T-helper 2 cell (primary cell): ENCODE results near the gene RHCE.
A peak's percentile ranks its signal among the peaks of the same experiment; 100 is the strongest.
"Not testable (repeated sequence)": the region's sequence is repeated elsewhere in the genome, so short reads cannot be mapped to it uniquely, and the experiment has no call there.

ENCODE experiments used
- DNase-seq, 5 experiments: peaks; one replicate each; pipeline versions ENCODE4 v3.0.0 to v3.0.0-alpha.2; 2012 to 2022

The RHCE gene

GRCh38 chr1:25397549-25397948, 23.1 kb downstream of the RHCE start:
- DNase-seq, result not testable (repeated sequence)

DNA sequence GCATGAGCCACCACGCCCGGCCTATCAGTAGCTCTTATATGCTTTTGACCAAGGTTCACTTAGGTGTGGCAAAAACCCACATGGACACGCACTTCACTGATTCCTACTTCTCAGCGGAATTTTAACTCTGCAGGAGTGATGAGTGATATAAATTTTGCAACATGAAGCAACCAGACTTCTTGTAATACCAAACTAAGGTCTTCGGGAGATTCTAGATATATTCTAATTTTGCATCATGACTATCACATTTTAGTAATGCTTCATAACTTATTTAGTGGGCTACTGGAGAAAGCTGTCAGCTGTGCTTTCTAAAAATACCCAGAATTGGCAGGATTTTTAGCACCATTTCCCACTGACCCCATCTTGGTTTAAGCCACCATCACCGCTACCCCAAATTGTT, 27.8 kb downstream of the RHCE start:
- no peak for DNase-seq

DNA sequence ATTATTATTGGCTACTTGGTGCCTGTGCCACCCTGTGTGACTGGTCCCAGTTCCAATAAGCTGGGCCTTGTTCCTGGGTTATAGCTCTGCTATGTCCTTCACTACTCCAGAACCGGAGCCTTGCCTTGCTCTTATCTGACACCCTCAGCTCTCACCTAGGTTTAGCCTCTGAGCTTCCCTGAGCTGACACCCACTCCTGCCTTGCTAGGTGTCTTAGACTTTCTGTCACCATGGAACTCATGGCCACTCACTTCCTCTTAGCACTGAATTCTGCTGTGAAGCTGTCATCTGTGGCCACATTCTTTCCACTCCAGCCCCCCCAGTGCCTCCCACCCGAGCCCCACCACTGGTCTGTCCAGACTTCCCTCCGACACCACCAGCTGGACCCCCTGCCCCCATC, 30.9 kb downstream of the RHCE start:
- not testable (repeated sequence) for DNase-seq

GRCh38 chr1:25388691-25389090, 31.9 kb downstream of the RHCE start:
- DNase-seq, result not testable (repeated sequence)

GRCh38 chr1:25387096-25387495, 33.5 kb downstream of the RHCE start:
- DNase-seq, result not testable (repeated sequence)

DNA sequence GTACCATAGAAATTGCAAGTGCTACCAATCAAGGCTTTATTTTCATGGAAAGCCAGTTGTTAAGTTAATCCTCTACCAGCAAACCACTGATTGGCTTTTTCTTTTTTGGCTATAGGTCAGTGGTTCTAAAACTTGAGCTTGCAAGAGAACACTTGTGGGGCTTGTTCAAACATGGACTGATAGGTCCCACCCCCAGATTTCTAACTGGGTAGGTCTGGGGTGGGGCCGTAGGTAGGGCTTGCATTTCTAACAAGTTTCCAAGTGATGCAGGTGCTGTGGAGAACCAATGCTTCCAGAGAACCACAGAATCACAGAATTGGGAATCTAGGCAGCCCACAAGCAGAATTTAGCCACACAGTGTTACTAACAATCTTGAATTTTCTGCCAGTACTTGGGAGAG, 36.8 kb downstream of the RHCE start:
- DNase-seq, result not testable (repeated sequence)

GRCh38 chr1:25383090-25383489, 37.5 kb downstream of the RHCE start:
- peak in 1 of 5 experiments; percentile 24 for DNase-seq

DNA sequence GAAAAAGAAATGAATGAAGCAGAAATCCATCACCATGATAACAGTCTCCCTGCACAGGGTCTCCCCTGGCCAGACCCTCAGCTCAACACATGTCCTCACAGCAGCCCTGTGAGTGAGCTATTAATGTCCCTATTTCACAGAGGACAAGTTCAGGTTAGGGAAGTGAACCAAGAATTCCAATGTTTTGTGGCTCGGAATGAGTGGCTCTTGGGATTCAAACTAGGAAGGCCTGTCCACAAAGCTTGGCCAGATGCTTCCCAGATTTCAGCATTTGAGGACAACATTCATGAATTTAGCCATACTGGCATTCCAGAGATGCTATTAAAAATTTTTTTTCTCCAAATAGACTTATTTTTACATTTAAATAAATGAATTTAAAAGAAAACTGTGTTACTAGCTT, 38.1 kb downstream of the RHCE start:
- not testable (repeated sequence) for DNase-seq

GRCh38 chr1:25378367-25378766, 42.3 kb downstream of the RHCE start:
- DNase-seq, result not testable (repeated sequence)

- DNase-seq, result not testable (repeated sequence)
Measured at GRCh38 chr1:25371757-25372156, 48.9 kb downstream of the RHCE start.

- DNase-seq, result not testable (repeated sequence)
Measured at GRCh38 chr1:25369691-25370271, 50.8 kb downstream of the RHCE start.

- DNase-seq, result no peak
Measured at GRCh38 chr1:25369241-25369640, 51.4 kb downstream of the RHCE start.

GRCh38 chr1:25362634-25363559, 57.7 kb downstream of the RHCE start:
- DNase-seq, result not testable (repeated sequence)

DNA sequence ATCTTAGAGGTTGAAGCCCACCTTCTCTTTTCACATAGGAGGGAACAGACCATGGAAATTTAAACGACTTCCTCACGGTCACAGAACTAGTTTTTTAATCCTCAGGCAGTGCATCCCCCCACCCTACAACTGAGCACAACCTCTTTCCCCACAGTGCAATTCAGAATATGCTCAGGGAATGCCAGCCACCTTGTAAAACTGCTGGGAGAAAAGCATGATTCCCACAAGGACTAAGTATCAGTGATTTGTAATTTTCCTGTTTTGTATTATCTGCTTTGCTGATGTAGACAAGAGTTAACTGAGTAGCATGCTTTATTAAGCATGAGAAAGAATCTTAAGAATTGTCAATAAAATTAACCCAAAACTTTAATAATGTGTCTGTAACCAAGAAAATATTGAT, 58.7 kb downstream of the RHCE start:
- no peak for DNase-seq

- peak in 1 of 5 experiments; percentile 13 for DNase-seq
Measured at GRCh38 chr1:25360596-25361581, 59.7 kb downstream of the RHCE start.

- DNase-seq, result no peak
Measured at GRCh38 chr1:25356848-25357247, 63.8 kb downstream of the RHCE start.

GRCh38 chr1:25356441-25356840, 64.2 kb downstream of the RHCE start:
- no peak for DNase-seq

GRCh38 chr1:25355841-25356395, 64.7 kb downstream of the RHCE start:
- DNase-seq, result peak in 1 of 5 experiments; percentile 59

- no peak for DNase-seq
Measured at GRCh38 chr1:25349606-25350005, 71.0 kb downstream of the RHCE start.

GRCh38 chr1:25347556-25347955, 73.1 kb downstream of the RHCE start:
- DNase-seq, result no peak

DNA sequence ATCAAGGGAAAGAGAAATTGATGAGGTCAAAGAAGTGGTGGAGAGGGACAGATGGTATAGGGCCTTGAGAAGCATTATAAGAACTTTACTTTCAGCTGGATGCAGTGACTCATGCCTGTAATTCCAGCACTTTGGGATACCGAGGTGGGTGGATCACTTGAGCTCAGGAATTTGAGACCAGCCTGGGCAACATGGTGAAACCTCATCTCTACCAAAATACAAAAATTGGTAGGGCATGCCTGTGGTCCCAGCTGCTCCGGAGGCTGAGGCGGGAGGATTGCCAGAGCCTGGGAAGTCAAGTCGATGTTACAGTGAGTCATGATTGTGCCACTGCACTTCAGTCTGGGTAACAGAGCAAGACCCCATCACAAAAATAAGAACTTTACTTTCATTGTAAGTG, 76.8 kb downstream of the RHCE start:
- no peak for DNase-seq

DNA sequence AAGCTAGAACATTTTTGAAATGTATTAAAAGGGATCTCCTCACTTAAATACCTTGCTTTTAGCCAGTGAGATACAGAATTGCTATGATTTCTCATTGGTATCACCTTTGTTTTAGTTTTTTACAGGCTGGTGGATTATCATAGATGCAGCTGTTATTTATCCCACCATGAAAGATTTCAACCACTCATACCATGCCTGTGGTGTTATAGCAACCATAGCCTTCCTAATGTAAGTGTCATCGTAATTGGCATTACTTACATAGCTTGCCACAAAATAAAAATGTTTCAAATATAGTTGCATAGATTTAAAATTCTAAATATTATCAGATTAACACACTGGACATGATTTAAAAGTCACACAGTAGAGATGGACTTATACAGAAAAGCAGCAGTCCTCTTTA, 77.8 kb downstream of the RHCE start:
- no peak for DNase-seq
